Measurements from ENCODE around the gene NR1H4. TPM values are rescaled to one million over a fixed set of nuclear protein-coding genes. Genes with fewer than 3 reads are reported as not detected.
"Not testable (repeated sequence)": the region's sequence is repeated elsewhere in the genome, so short reads cannot be mapped to it uniquely, and the experiment has no call there.

The NR1H4 gene
- total RNA-seq: not detected
- not detected for total RNA-seq (2013)

DNA sequence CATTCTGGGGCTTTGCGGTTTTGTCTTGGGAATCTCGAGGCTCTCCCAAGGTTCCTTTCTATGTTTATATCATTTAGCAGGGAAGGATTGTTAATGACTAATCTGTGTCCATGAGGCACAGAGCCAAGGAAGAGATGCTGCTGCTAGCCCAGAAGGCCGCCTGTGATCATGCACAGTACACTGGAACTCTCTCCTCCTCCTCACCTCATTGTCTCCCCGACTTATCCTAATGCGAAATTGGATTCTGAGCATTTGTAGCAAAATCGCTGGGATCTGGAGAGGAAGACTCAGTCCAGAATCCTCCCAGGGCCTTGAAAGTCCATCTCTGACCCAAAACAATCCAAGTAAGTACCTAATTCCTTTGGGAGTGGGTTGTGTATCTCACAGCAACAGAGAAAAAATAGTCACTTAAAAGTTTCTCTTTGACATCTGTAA is at the start of gene NR1H4:
Gene NR1H4 (plus strand): TSS at position 151 of the 435 bp plus-strand sequence. CDS start 19,458 bp downstream, outside the sequence.
- peaks cover 0 to 8% of the 10 kb centered on the region in 2 donors for H3K27me3 Mint-ChIP-seq (ENCODE audit: low read depth in 2 of 2)
- H3K27ac Mint-ChIP-seq: no peak within 1 kb of the TSS
- Histone ChIP-seq H3K27ac (ENCODE audit: low read length) (no peak within 1 kb of the TSS), H3K9me3 (ENCODE audit: control insufficient read depth, insufficient read depth, low read length) (no peaks in the 10 kb centered on the region), H3K4me3 (ENCODE audit: low read length) (no peak within 1 kb of the TSS), H3K36me3 (ENCODE audit: control insufficient read depth, insufficient read depth, low read length) (no peaks in the 10 kb centered on the region), H3K27me3 (ENCODE audit: control insufficient read depth, insufficient read depth, low read length) (no peaks in the 10 kb centered on the region), H3K4me1 (ENCODE audit: control insufficient read depth, insufficient read depth, low read length) (no peaks in the 10 kb centered on the region)
- no peaks in the 10 kb centered on the region for H3K36me3 Mint-ChIP-seq
- H3K4me1 Mint-ChIP-seq: no peaks in the 10 kb centered on the region
- 89% methylated on average over 6 of the region's 6 CpGs for WGBS (ENCODE audit: insufficient coverage)
- TF ChIP-seq, protein P1, sequence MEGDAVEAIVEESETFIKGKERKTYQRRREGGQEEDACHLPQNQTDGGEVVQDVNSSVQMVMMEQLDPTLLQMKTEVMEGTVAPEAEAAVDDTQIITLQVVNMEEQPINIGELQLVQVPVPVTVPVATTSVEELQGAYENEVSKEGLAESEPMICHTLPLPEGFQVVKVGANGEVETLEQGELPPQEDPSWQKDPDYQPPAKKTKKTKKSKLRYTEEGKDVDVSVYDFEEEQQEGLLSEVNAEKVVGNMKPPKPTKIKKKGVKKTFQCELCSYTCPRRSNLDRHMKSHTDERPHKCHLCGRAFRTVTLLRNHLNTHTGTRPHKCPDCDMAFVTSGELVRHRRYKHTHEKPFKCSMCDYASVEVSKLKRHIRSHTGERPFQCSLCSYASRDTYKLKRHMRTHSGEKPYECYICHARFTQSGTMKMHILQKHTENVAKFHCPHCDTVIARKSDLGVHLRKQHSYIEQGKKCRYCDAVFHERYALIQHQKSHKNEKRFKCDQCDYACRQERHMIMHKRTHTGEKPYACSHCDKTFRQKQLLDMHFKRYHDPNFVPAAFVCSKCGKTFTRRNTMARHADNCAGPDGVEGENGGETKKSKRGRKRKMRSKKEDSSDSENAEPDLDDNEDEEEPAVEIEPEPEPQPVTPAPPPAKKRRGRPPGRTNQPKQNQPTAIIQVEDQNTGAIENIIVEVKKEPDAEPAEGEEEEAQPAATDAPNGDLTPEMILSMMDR (IDR thresholded peaks at IDR 0.05): no peak
- no peak for ATAC-seq
- intact Hi-C loops (cut with micrococcal nuclease): no loop called here
- H3K4me3 Mint-ChIP-seq: no peak within 1 kb of the TSS
- no peak for DNase-seq
- H3K9me3 Mint-ChIP-seq: peaks cover 2 to 3% of the 10 kb centered on the region in 2 donors

DNA sequence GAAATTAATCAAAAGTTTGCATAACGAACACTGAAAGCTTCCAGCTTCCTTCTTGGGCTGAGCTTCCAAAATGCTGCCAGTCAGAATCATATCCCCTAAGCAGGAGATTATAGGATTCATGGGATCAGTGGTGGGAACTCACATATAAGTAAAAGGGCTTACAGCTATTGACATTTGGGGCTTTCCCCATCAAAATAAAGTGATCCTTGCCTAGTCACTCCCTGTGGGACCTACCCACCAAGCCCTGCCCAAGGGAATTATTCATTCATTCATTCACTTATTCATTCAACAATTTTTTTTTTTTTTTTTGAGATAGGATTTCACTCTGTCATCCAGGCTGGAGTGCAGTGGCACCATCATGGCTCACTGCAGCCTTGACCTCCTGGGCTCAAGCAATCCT is 47.5 kb upstream of the NR1H4 start:
- no peak overlapping the region for H3K4me3 Mint-ChIP-seq
- TF ChIP-seq, protein P1 (IDR thresholded peaks at IDR 0.05): no peak
- Histone ChIP-seq H3K36me3 (ENCODE audit: control insufficient read depth, insufficient read depth, low read length) (no peaks in the 10 kb centered on the region), H3K27ac (ENCODE audit: low read length) (no peak overlapping the region), H3K9me3 (ENCODE audit: control insufficient read depth, insufficient read depth, low read length) (no peaks in the 10 kb centered on the region), H3K27me3 (ENCODE audit: control insufficient read depth, insufficient read depth, low read length) (no peaks in the 10 kb centered on the region), H3K4me1 (ENCODE audit: control insufficient read depth, insufficient read depth, low read length) (no peaks in the 10 kb centered on the region), H3K4me3 (ENCODE audit: low read length) (no peak overlapping the region)
- no peaks in the 10 kb centered on the region for H3K36me3 Mint-ChIP-seq
- intact Hi-C loops (cut with micrococcal nuclease): no loop called here
- no CpG with 5 or more reads among the region's 1 CpG for WGBS (ENCODE audit: insufficient coverage)
- ATAC-seq (no peak), DNase-seq (no peak)
- H3K27ac Mint-ChIP-seq: no peak overlapping the region
- H3K9me3 Mint-ChIP-seq: peaks cover 4 to 11% of the 10 kb centered on the region in 2 donors
- H3K4me1 Mint-ChIP-seq: no peaks in the 10 kb centered on the region
- H3K27me3 Mint-ChIP-seq (ENCODE audit: low read depth in 2 of 2): no peaks in the 10 kb centered on the region

DNA sequence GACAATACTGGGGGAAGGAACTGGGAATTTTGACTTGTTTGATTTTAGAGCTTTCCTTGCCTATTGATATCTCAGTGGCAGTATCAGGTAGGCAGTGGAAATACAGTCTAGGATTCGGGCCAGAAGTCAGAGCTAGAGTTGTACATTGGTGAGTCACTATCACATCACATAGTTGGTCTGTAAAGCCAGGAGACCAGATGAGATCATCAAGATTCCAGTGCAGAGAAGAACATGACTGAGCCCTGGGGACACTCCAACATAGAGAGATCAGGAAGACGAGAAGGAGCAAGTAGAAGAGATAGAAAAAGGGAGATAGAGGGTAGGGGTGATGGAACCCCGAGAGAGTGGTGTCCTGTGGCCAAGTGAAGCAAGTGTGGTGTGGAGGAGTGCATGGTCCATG is 46.6 kb upstream of the NR1H4 start:
- Histone ChIP-seq H3K4me1 (ENCODE audit: control insufficient read depth, insufficient read depth, low read length) (no peaks in the 10 kb centered on the region), H3K36me3 (ENCODE audit: control insufficient read depth, insufficient read depth, low read length) (no peaks in the 10 kb centered on the region), H3K4me3 (ENCODE audit: low read length) (no peak overlapping the region), H3K27ac (ENCODE audit: low read length) (no peak overlapping the region), H3K27me3 (ENCODE audit: control insufficient read depth, insufficient read depth, low read length) (no peaks in the 10 kb centered on the region), H3K9me3 (ENCODE audit: control insufficient read depth, insufficient read depth, low read length) (no peaks in the 10 kb centered on the region)
- Mint-ChIP-seq H3K36me3 (no peaks in the 10 kb centered on the region), H3K9me3 (peaks cover 4 to 11% of the 10 kb centered on the region in 2 donors), H3K27me3 (ENCODE audit: low read depth in 2 of 2) (no peaks in the 10 kb centered on the region), H3K27ac (no peak overlapping the region), H3K4me3 (no peak overlapping the region), H3K4me1 (no peaks in the 10 kb centered on the region)
- WGBS (ENCODE audit: insufficient coverage): 71% methylated on average over 3 of the region's 3 CpGs
- intact Hi-C loops (cut with micrococcal nuclease): no loop called here
- ATAC-seq (no peak), DNase-seq (no peak)
- TF ChIP-seq, protein P1 (IDR thresholded peaks at IDR 0.05): no peak

DNA sequence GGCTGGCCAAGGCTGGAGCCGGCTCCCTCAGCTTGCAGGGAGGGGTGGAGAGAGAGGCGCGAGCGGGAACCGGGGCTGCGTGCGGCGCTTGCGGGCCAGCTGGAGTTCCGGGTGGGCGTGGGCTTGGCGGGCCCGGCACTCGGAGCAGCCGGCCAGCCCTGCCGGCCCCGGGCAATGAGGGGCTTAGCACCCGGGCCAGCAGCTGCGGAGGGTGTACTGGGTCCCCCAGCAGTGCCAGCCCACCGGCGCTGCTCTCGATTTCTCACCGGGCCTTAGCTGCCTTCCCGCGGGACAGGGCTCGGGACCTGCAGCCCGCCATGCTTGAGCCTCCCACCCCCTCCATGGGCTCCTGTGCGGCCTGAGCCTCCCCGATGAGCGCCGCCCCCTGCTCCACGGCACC is 43.4 kb upstream of the NR1H4 start:
- H3K4me3 ChIP-seq (ENCODE audit: low read length); H3K9me3 Mint-ChIP-seq; H3K4me1 ChIP-seq (ENCODE audit: control insufficient read depth, insufficient read depth, low read length); H3K27me3 ChIP-seq (ENCODE audit: control insufficient read depth, insufficient read depth, low read length); H3K27me3 Mint-ChIP-seq (ENCODE audit: low read depth in 2 of 2); H3K4me3 Mint-ChIP-seq; H3K36me3 ChIP-seq (ENCODE audit: control insufficient read depth, insufficient read depth, low read length); H3K4me1 Mint-ChIP-seq; H3K9me3 ChIP-seq (ENCODE audit: control insufficient read depth, insufficient read depth, low read length); ATAC-seq; DNase-seq; H3K36me3 Mint-ChIP-seq; intact Hi-C loops (cut with micrococcal nuclease); H3K27ac ChIP-seq (ENCODE audit: low read length); H3K27ac Mint-ChIP-seq: not testable (repeated sequence)
- WGBS (ENCODE audit: insufficient coverage): 97% methylated on average over 32 of the region's 32 CpGs
